Panc1 (cell line): ENCODE data around the gene EFCAB8. TPM values are rescaled to one million over a fixed set of nuclear protein-coding genes. Genes with fewer than 3 reads are reported as not detected.

Experiments used
- ATAC-seq: fragments of 200-7000 bp; cut with Tn5 transposase; 2 replicates; pipeline ENCODE4 v1.9.1; 2020; ENCODE audit warnings: mild to moderate bottlenecking, moderate library complexity
- BruUV-seq: library from RNA; stranded (reverse); fragments of 400-500 nt; replicated peaks from 2 replicates; lab custom pipeline; 2021; lab: Mats Ljungman, UMichigan
- CTCF ChIA-PET: fragments of 300-600 bp; sonication (Branson Sonifier 250); formaldehyde crosslinking; loops from one replicate; lab custom pipeline; 2022; ENCODE audit warnings: antibody characterized with exemption; lab: Charles Lee
- POLR2A ChIA-PET: fragments of 300-600 bp; sonication (Branson Sonifier 250); formaldehyde crosslinking; loops from one replicate; lab custom pipeline; 2022; ENCODE audit warnings: antibody characterized with exemption; lab: Charles Lee
- DNase-seq: peaks from one replicate; pipeline ENCODE4 v3.0.0-alpha.2; 2010; ENCODE audit warnings: low read depth, low spot score
- H3K27ac ChIP-seq: 2 replicates; pipeline ENCODE4 v1.5.1; 2011; ENCODE audit warnings: mild to moderate bottlenecking, low read length, inconsistent platforms
- H3K27me3 ChIP-seq: fragments of 200-500 bp; sonication (Bioruptor generic); 2 replicates; pipeline ENCODE4 v1.6.0; 2014; ENCODE audit warnings: low read length, inconsistent platforms; ENCODE audit not compliant: control insufficient read depth, insufficient read depth
- H3K36me3 ChIP-seq: fragments of 200-500 bp; sonication (Bioruptor generic); 2 replicates; pipeline ENCODE4 v1.5.1; 2014; ENCODE audit warnings: inconsistent platforms, mild to moderate bottlenecking, low read length, moderate library complexity; ENCODE audit not compliant: control insufficient read depth, insufficient read depth
- H3K4me1 ChIP-seq: 2 replicates; pipeline ENCODE4 v1.5.1; 2011; ENCODE audit warnings: inconsistent platforms, mild to moderate bottlenecking, low read length, moderate library complexity; ENCODE audit not compliant: control insufficient read depth, insufficient read depth
- H3K4me3 ChIP-seq, 2 experiments: 2 replicates each; pipeline ENCODE4 v1.5.1; 2011 to 2012; ENCODE audit warnings: low read depth in 2 of 2, low read length in 2 of 2, mild to moderate bottlenecking in 2 of 2, inconsistent platforms in 1 of 2, moderate library complexity in 1 of 2
- H3K9me3 ChIP-seq: fragments of 200-500 bp; sonication (Bioruptor generic); 2 replicates; pipeline ENCODE4 v1.5.1; 2014; ENCODE audit warnings: low read depth, mild to moderate bottlenecking, inconsistent platforms, low read length, moderate library complexity; ENCODE audit not compliant: control insufficient read depth, insufficient read depth
- CTCF ChIP-seq: fragments of 450-650 bp; IDR thresholded peaks from 2 replicates; pipeline ENCODE4 v1.5.1; 2017; ENCODE audit warnings: mild to moderate bottlenecking
- POLR2AphosphoS5 ChIP-seq: IDR thresholded peaks from 2 replicates; pipeline ENCODE4 v1.6.1; 2012; ENCODE audit warnings: mild to moderate bottlenecking, low read depth, low read length, moderate library complexity
- REST ChIP-seq, 2 experiments: IDR thresholded peaks; 2 replicates each; pipeline ENCODE4 v1.6.1; 2011 to 2012; ENCODE audit warnings: low read depth in 2 of 2, control low read depth in 1 of 2, low read length in 1 of 2, mild to moderate bottlenecking in 1 of 2, moderate library complexity in 1 of 2; ENCODE audit not compliant: insufficient read depth in 1 of 2
- SIN3A ChIP-seq: IDR thresholded peaks from 2 replicates; pipeline ENCODE4 v1.6.1; 2012; ENCODE audit warnings: low read depth, mild to moderate bottlenecking, low read length, moderate library complexity, borderline replicate concordance; ENCODE audit not compliant: insufficient read depth
- TCF7L2 ChIP-seq: IDR thresholded peaks from 2 replicates; pipeline ENCODE4 v1.6.1; 2011; ENCODE audit warnings: mild to moderate bottlenecking, low read depth, low read length, inconsistent platforms
- in situ Hi-C: cut with HindIII; loops from 2 replicates; pipeline ENCODE4 v1.10.0; 2016; ENCODE audit warnings: low sequenced_read_pairs, low pct_unique_long_range_greater_than_20kb
- intact Hi-C: fragments of 100-400 bp; cut with micrococcal nuclease; formaldehyde crosslinking; loops from one replicate; pipeline ENCODE4 v1.10.0; 2022; ENCODE audit not compliant: unreplicated experiment
- total RNA-seq: library from RNA; stranded (reverse); gene quantifications from one replicate; pipeline ENCODE4 v1.2.1, GENCODE V29; 2021; ENCODE audit not compliant: unreplicated experiment

EFCAB8 gene
- total RNA-seq, 1 experiment from 2014 or later: 1.1 TPM

GRCh38 chr20:32991383-32991782, 132.7 kb downstream of the EFCAB8 start:
- Histone ChIP-seq H3K27ac (no peak overlapping the region), H3K9me3 (peaks cover 4% of the 10 kb centered on the region; the same call in 1 of the 2 replicates), H3K4me1 (no peaks in the 10 kb centered on the region), H3K27me3 (no peaks in the 10 kb centered on the region), H3K36me3 (no peaks in the 10 kb centered on the region), H3K4me3 (no peak overlapping the region)
- CTCF ChIA-PET: no interaction called here
- no peak for ATAC-seq
- intact Hi-C loops: no loop called here
- BruUV-seq: no TSS peak
- no peak for TF ChIP-seq POLR2AphosphoS5
- no peak for TF ChIP-seq SIN3A
- TF ChIP-seq TCF7L2: no peak
- TF ChIP-seq CTCF: no peak
- no peak for TF ChIP-seq REST (IDR thresholded peaks at IDR 0.05; ENCODE audit: insufficient read depth in 1 of 2, low read depth in 2 of 2, low read length in 1 of 2)
- in situ Hi-C loops: no loop called here
- POLR2A ChIA-PET: interaction anchor here (1.1 kb wide), 1 partner anchor 86 kb away, joined by 3 read pairs; no protein-coding TSS in a partner anchor
- no peak for DNase-seq

- POLR2A ChIA-PET: no interaction called here
- peaks cover 4% of the 10 kb centered on the region; the same call in 1 of the 2 replicates for H3K9me3 ChIP-seq
- in situ Hi-C loops (no loop called here), intact Hi-C loops (no loop called here)
- no TSS peak for BruUV-seq
- ATAC-seq: no peak
- DNase-seq: no peak
- TF ChIP-seq TCF7L2 (no peak), REST (IDR thresholded peaks at IDR 0.05; ENCODE audit: insufficient read depth in 1 of 2, low read depth in 2 of 2, low read length in 1 of 2) (no peak), SIN3A (no peak), CTCF (no peak), POLR2AphosphoS5 (no peak)
- H3K27ac ChIP-seq: no peak overlapping the region
- CTCF ChIA-PET: no interaction called here
- peaks cover 1% of the 10 kb centered on the region; the same call in 1 of the 2 replicates for H3K27me3 ChIP-seq
- no peaks in the 10 kb centered on the region for H3K4me1 ChIP-seq
- H3K4me3 ChIP-seq: no peak overlapping the region
- H3K36me3 ChIP-seq: no peaks in the 10 kb centered on the region
These were observed 133.3 kb downstream of the EFCAB8 start for GRCh38 chr20:32991792-32992641.
